K562 (cell line): ENCODE results near the gene IGSF23. TPM values are rescaled to one million over a fixed set of nuclear protein-coding genes. Genes with fewer than 3 reads are reported as not detected.

Experiments
- ARID1B ChIP-seq: fragments of 450-650 bp; IDR thresholded peaks from 2 replicates; pipeline ENCODE4 v1.6.1; 2016; ENCODE audit warnings: antibody characterized with exemption, mild to moderate bottlenecking, inconsistent platforms
- ATF3 ChIP-seq, 2 experiments: fragments of 450-650 bp in 1 of 2; sonication (generic) in 1 of 2; formaldehyde crosslinking in 1 of 2; IDR thresholded peaks in 1 of 2; conservative IDR thresholded peaks in 1 of 2; 2 replicates each; pipeline versions ENCODE4 v1.6.1 to v1.8.1; 2016 to 2023; ENCODE audit warnings: mild to moderate bottlenecking in 2 of 2, moderate library complexity in 2 of 2, inconsistent platforms in 1 of 2, missing genetic modification reagents in 1 of 2
- ATF6 ChIP-seq: sonication (generic); formaldehyde crosslinking; IDR thresholded peaks from 2 replicates; pipeline ENCODE4 v1.4.0; 2020; ENCODE audit warnings: mild to moderate bottlenecking, missing genetic modification reagents
- CBFA2T3 ChIP-seq: fragments of 450-650 bp; IDR thresholded peaks from 2 replicates; pipeline ENCODE4 v1.6.1; 2017
- CBX2 ChIP-seq: fragments of 200-600 bp; sonication (generic); IDR thresholded peaks from one replicate; pipeline ENCODE4 v1.6.1; 2012; ENCODE audit warnings: mild to moderate bottlenecking, low read length, inconsistent platforms; ENCODE audit not compliant: insufficient read depth, poor library complexity, severe bottlenecking
- CHD4 ChIP-seq: fragments of 200-600 bp; sonication (generic); IDR thresholded peaks from 3 replicates; pipeline ENCODE4 v1.6.1; 2012; ENCODE audit warnings: low read depth, mild to moderate bottlenecking, mixed read lengths, low read length, inconsistent platforms; ENCODE audit not compliant: insufficient read depth, insufficient replicate concordance, poor library complexity, severe bottlenecking
- FOXP1 ChIP-seq: sonication (generic); formaldehyde crosslinking; IDR thresholded peaks from 2 replicates; pipeline ENCODE4 v1.8.0; 2022; ENCODE audit warnings: mild to moderate bottlenecking, missing genetic modification reagents
- GATAD2A ChIP-seq: fragments of 450-650 bp; IDR thresholded peaks from 2 replicates; pipeline ENCODE4 v1.6.1; 2017
- HDAC1 ChIP-seq, 2 experiments: fragments of 450-650 bp; IDR thresholded peaks; 2 replicates each; pipeline ENCODE4 v1.6.1; 2016 to 2017; ENCODE audit warnings: inconsistent platforms in 1 of 2, mild to moderate bottlenecking in 1 of 2, moderate library complexity in 1 of 2
- HSF4 ChIP-seq: fragments of 250-450 bp; sonication (Bioruptor Pico); IDR thresholded peaks from 2 replicates; pipeline ENCODE4 v2.1.2; 2022; ENCODE audit warnings: mild to moderate bottlenecking, moderate library complexity, borderline replicate concordance
- MTA3 ChIP-seq: fragments of 450-650 bp; formaldehyde crosslinking; IDR thresholded peaks from 2 replicates; pipeline ENCODE4 v1.6.1; 2017; ENCODE audit warnings: mild to moderate bottlenecking, borderline replicate concordance
- NFE2L1 ChIP-seq: fragments of 450-650 bp; IDR thresholded peaks from 2 replicates; pipeline ENCODE4 v1.6.1; 2016; ENCODE audit warnings: missing genetic modification characterization, low read depth, mild to moderate bottlenecking, missing compliant biosample characterization, moderate library complexity, borderline replicate concordance
- PRDM10 ChIP-seq: fragments of 450-650 bp; IDR thresholded peaks from 2 replicates; pipeline ENCODE4 v1.6.1; 2018; ENCODE audit not compliant: partially characterized antibody
- RBM15 ChIP-seq: fragments of 200-400 bp; formaldehyde crosslinking; IDR thresholded peaks from 2 replicates; pipeline ENCODE4 v1.6.1; 2018; ENCODE audit warnings: mild to moderate bottlenecking, low read length, moderate library complexity; ENCODE audit not compliant: insufficient read depth
- SMARCA5 ChIP-seq: fragments of 450-650 bp; IDR thresholded peaks from 2 replicates; pipeline ENCODE4 v1.6.1; 2016
- SRSF9 ChIP-seq: fragments of 200-400 bp; formaldehyde crosslinking; IDR thresholded peaks from 2 replicates; pipeline ENCODE4 v1.6.1; 2017; ENCODE audit warnings: low read depth, low read length, borderline replicate concordance
- TCF3 ChIP-seq: sonication (generic); formaldehyde crosslinking; IDR thresholded peaks from 2 replicates; pipeline ENCODE4 v1.4.0; 2020; ENCODE audit warnings: mild to moderate bottlenecking, missing genetic modification reagents
- TEAD1 ChIP-seq, 2 experiments: fragments of 450-650 bp in 1 of 2; sonication (generic) in 1 of 2; formaldehyde crosslinking; IDR thresholded peaks; 2 replicates each; pipeline versions ENCODE4 v1.4.0 to v1.8.0; 2020 to 2022; ENCODE audit warnings: mild to moderate bottlenecking in 2 of 2, missing genetic modification reagents in 1 of 2
- XRCC3 ChIP-seq: fragments of 450-650 bp; IDR thresholded peaks from 2 replicates; pipeline ENCODE4 v1.6.1; 2017; ENCODE audit warnings: mild to moderate bottlenecking, moderate library complexity
- ZBTB7A ChIP-seq: IDR thresholded peaks from 2 replicates; pipeline ENCODE4 v1.6.1; 2011; ENCODE audit warnings: low read depth, mild to moderate bottlenecking, low read length, moderate library complexity, borderline replicate concordance; ENCODE audit not compliant: control insufficient read depth
- ZNF146 ChIP-seq: IDR thresholded peaks from one replicate; pipeline ENCODE4 v1.6.1; 2018; ENCODE audit warnings: missing compliant biosample characterization; ENCODE audit not compliant: unreplicated experiment
- ZNF507 ChIP-seq: conservative IDR thresholded peaks from 2 replicates; pipeline ENCODE4 v1.6.1; 2017; ENCODE audit warnings: missing genetic modification characterization, missing compliant biosample characterization
- ZNF778 ChIP-seq: fragments of 450-650 bp; formaldehyde crosslinking; IDR thresholded peaks from 2 replicates; pipeline ENCODE4 v1.4.0; 2020; ENCODE audit warnings: mild to moderate bottlenecking, moderate library complexity
- polyA plus RNA-seq, 8 experiments: library from polyadenylated mRNA; depleted of rRNA in 4 of 8; stranded (reverse) in 5 of 8; unstranded in 3 of 8; fragments of >200 nt; fragmentation: Nextera tagmentation in 2 of 8; fragmentation: Illumina TruSeq in 1 of 8; extraction: Ambion mirVana in 2 of 8; extraction: Trizol in 1 of 8; gene quantifications; 2 replicates each; pipeline versions ENCODE4 v1.2.1 to v1.2.3, GENCODE V29; 2011 to 2014; ENCODE audit warnings: inconsistent platforms in 1 of 8, missing spikeins in 1 of 8
- total RNA-seq, 7 experiments: library from RNA; depleted of rRNA in 6 of 7; stranded (reverse); fragments of >200 nt in 6 of 7; fragmentation: Illumina TruSeq in 2 of 7; extraction: Trizol in 2 of 7; gene quantifications; 2 replicates each; pipeline versions ENCODE4 v1.2.1 to v1.2.3, GENCODE V29; 2011 to 2021; ENCODE audit warnings: low replicate concordance in 1 of 7

Gene IGSF23
- total and polyA plus RNA-seq, 9 of the 15 experiments (the other 6 are each of a cell fraction or from before 2014, with no cell fraction given): not detected

- TF ChIP-seq PRDM10: no peak
- TF ChIP-seq ARID1B: 0 out of 2 replicates have a peak, but pooled peaks have one; percentile 35
- TF ChIP-seq CHD4: no peak
- TF ChIP-seq HSF4 (CRISPR knock-in tag): no peak
- TF ChIP-seq ATF6 (CRISPR knock-in tag): no peak
- no peak for TF ChIP-seq ATF3 (IDR thresholded peaks at IDR 0.05)
- no peak for TF ChIP-seq ATF3 (CRISPR knock-in tag; conservative IDR thresholded peaks at IDR 0.05)
- TF ChIP-seq HDAC1 (IDR thresholded peaks at IDR 0.05): no peak
- TF ChIP-seq NFE2L1: no peak
- TF ChIP-seq MTA3: 0 out of 2 replicates have a peak, but pooled peaks have one; percentile 33
- TF ChIP-seq RBM15: no peak
- TF ChIP-seq ZNF778 (CRISPR knock-in tag): no peak
- TF ChIP-seq SRSF9: no peak
- no peak for TF ChIP-seq GATAD2A
- 0 out of 2 replicates have a peak, but pooled peaks have one; percentile 15 for TF ChIP-seq CBFA2T3
- no peak for TF ChIP-seq TEAD1 (CRISPR knock-in tag; IDR thresholded peaks at IDR 0.05)
- TF ChIP-seq ZBTB7A: no peak
- TF ChIP-seq ZNF146: no peak
- no peak for TF ChIP-seq CBX2
- no peak for TF ChIP-seq ZNF507 (tag)
- TF ChIP-seq XRCC3: no peak
- no peak for TF ChIP-seq FOXP1 (CRISPR knock-in tag)
- no peak for TF ChIP-seq SMARCA5
- TF ChIP-seq TCF3 (CRISPR knock-in tag): peak; percentile 54
Measured at GRCh38 chr19:44592451-44592890, 20.9 kb upstream of the IGSF23 start (continued).
